SU-DHL-6 (cell line): Measurements from ENCODE around the gene STN1.

Experiments used
- EZH2phosphoT487 ChIP-seq: fragments of 200-600 bp; sonication (generic), shearing (Covaris generic); conservative IDR thresholded peaks from 2 replicates; pipeline ENCODE4 v1.6.1; 2018; ENCODE audit warnings: mild to moderate bottlenecking, antibody characterized with exemption, low read length, moderate library complexity, mixed read lengths
- TF ChIP-seq, protein P1 (sequence below): fragments of 200-600 bp; sonication (generic); IDR thresholded peaks from one replicate; pipeline ENCODE4 v1.5.1; 2017; ENCODE audit warnings: antibody characterized with exemption, mild to moderate bottlenecking, low read length, moderate library complexity; ENCODE audit not compliant: insufficient read depth, poor library complexity, severe bottlenecking

DNA sequence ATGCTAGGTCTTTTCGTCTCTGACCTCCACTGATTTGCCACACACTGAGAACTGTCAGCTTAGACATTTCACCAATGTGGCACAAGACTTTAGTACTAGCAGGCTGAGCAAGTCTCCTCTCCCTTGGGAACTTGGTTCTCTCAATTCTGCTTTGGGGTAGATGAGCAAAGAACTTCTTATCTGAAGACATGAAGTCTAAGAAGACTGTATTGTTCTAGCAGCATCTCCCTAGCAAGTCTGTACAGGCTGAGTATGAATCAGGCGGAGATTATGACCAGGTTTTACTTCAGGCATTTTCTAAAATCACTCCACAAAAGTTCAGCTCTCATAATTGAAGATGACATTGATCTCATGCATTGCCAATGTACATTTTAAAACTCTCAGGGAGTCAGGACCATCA is 23.8 kb upstream of the STN1 start:
- TF ChIP-seq, protein P1, sequence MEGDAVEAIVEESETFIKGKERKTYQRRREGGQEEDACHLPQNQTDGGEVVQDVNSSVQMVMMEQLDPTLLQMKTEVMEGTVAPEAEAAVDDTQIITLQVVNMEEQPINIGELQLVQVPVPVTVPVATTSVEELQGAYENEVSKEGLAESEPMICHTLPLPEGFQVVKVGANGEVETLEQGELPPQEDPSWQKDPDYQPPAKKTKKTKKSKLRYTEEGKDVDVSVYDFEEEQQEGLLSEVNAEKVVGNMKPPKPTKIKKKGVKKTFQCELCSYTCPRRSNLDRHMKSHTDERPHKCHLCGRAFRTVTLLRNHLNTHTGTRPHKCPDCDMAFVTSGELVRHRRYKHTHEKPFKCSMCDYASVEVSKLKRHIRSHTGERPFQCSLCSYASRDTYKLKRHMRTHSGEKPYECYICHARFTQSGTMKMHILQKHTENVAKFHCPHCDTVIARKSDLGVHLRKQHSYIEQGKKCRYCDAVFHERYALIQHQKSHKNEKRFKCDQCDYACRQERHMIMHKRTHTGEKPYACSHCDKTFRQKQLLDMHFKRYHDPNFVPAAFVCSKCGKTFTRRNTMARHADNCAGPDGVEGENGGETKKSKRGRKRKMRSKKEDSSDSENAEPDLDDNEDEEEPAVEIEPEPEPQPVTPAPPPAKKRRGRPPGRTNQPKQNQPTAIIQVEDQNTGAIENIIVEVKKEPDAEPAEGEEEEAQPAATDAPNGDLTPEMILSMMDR: no peak
- TF ChIP-seq EZH2phosphoT487: no peak
